DMS 273 (cell line): Measurements from ENCODE around the gene RPRD1A.
"Not testable (repeated sequence)": the region's sequence is repeated elsewhere in the genome, so short reads cannot be mapped to it uniquely, and the experiment has no call there.

Experiments
- DNase-seq: peaks from one replicate; lab custom pipeline; 2025; ENCODE audit not compliant: unreplicated experiment; lab: John Stamatoyannopoulos, UW

RPRD1A gene

GRCh38 chr18:36031903-36032302, 35.5 kb downstream of the RPRD1A start:
- DNase-seq = no peak

GRCh38 chr18:36031407-36031806, 36.0 kb downstream of the RPRD1A start:
- DNase-seq = no peak

GRCh38 chr18:36028859-36029258, 38.5 kb downstream of the RPRD1A start:
- DNase-seq = no peak

GRCh38 chr18:36025025-36025424, 42.3 kb downstream of the RPRD1A start:
- DNase-seq = no peak

- DNase-seq = not testable (repeated sequence)
These were observed 43.1 kb downstream of the RPRD1A start for GRCh38 chr18:36024241-36024640.

GRCh38 chr18:36023336-36023735, 44.0 kb downstream of the RPRD1A start:
- no peak for DNase-seq

GRCh38 chr18:36020174-36020711, 47.1 kb downstream of the RPRD1A start:
- no peak for DNase-seq

- no peak for DNase-seq
These were observed 50.1 kb downstream of the RPRD1A start for GRCh38 chr18:36017232-36017631.

- no peak for DNase-seq
These were observed 51.7 kb downstream of the RPRD1A start for GRCh38 chr18:36015629-36016028.

GRCh38 chr18:36012891-36013290, 54.5 kb downstream of the RPRD1A start:
- no peak for DNase-seq

- DNase-seq = no peak
These were observed 58.1 kb downstream of the RPRD1A start for GRCh38 chr18:36009214-36009613.

- no peak for DNase-seq
These were observed 60.4 kb downstream of the RPRD1A start for GRCh38 chr18:36006997-36007396.

GRCh38 chr18:35999925-36000324, 67.4 kb downstream of the RPRD1A start:
- no peak for DNase-seq

GRCh38 chr18:35998967-35999366, 68.4 kb downstream of the RPRD1A start:
- DNase-seq = peak; percentile 38

GRCh38 chr18:35993013-35993412, 74.3 kb downstream of the RPRD1A start:
- DNase-seq = no peak

- no peak for DNase-seq
These were observed 75.7 kb downstream of the RPRD1A start for GRCh38 chr18:35991696-35992095.

GRCh38 chr18:35983818-35984217, 83.5 kb downstream of the RPRD1A start:
- no peak for DNase-seq

GRCh38 chr18:35983147-35983546, 84.2 kb downstream of the RPRD1A start:
- DNase-seq = no peak

- DNase-seq = no peak
These were observed 84.8 kb downstream of the RPRD1A start for GRCh38 chr18:35982409-35983114.

GRCh38 chr18:35979112-35979511, 88.2 kb downstream of the RPRD1A start:
- DNase-seq = no peak

GRCh38 chr18:35974181-35974580, 93.2 kb downstream of the RPRD1A start:
- no peak for DNase-seq

- DNase-seq = no peak
These were observed 93.7 kb downstream of the RPRD1A start for GRCh38 chr18:35973650-35974049.
